ENCODE results near the gene XAGE1A. TPM values are rescaled to one million over a fixed set of nuclear protein-coding genes. Genes with fewer than 3 reads are reported as not detected.
"Not testable (repeated sequence)": the region's sequence is repeated elsewhere in the genome, so short reads cannot be mapped to it uniquely, and the experiment has no call there.

Gene XAGE1A
- total RNA-seq, 1 experiment from 2014 or later, result not detected

- Histone ChIP-seq H3K4me1 (ENCODE audit: control insufficient read depth, insufficient read depth, low read length) (no peaks in the 10 kb centered on the region), H3K36me3 (ENCODE audit: control insufficient read depth, insufficient read depth, low read length) (no peaks in the 10 kb centered on the region), H3K4me3 (ENCODE audit: low read depth in 2 of 2, low read length in 2 of 2) (no peak overlapping the region), H3K27me3 (ENCODE audit: control insufficient read depth, insufficient read depth, low read length) (no peaks in the 10 kb centered on the region), H3K9me3 (ENCODE audit: control insufficient read depth, insufficient read depth, low read depth, low read length) (no peaks in the 10 kb centered on the region), H3K27ac (ENCODE audit: low read length) (no peak overlapping the region)
- CTCF ChIA-PET, result no interaction called here
- TF ChIP-seq CTCF (IDR thresholded peaks at IDR 0.05) (no peak), TCF7L2 (IDR thresholded peaks at IDR 0.05; ENCODE audit: low read depth, low read length) (no peak), SIN3A (IDR thresholded peaks at IDR 0.05; ENCODE audit: borderline replicate concordance, insufficient read depth, low read depth, low read length) (no peak), POLR2AphosphoS5 (IDR thresholded peaks at IDR 0.05; ENCODE audit: low read depth, low read length) (no peak)
- TF ChIP-seq, protein P1, sequence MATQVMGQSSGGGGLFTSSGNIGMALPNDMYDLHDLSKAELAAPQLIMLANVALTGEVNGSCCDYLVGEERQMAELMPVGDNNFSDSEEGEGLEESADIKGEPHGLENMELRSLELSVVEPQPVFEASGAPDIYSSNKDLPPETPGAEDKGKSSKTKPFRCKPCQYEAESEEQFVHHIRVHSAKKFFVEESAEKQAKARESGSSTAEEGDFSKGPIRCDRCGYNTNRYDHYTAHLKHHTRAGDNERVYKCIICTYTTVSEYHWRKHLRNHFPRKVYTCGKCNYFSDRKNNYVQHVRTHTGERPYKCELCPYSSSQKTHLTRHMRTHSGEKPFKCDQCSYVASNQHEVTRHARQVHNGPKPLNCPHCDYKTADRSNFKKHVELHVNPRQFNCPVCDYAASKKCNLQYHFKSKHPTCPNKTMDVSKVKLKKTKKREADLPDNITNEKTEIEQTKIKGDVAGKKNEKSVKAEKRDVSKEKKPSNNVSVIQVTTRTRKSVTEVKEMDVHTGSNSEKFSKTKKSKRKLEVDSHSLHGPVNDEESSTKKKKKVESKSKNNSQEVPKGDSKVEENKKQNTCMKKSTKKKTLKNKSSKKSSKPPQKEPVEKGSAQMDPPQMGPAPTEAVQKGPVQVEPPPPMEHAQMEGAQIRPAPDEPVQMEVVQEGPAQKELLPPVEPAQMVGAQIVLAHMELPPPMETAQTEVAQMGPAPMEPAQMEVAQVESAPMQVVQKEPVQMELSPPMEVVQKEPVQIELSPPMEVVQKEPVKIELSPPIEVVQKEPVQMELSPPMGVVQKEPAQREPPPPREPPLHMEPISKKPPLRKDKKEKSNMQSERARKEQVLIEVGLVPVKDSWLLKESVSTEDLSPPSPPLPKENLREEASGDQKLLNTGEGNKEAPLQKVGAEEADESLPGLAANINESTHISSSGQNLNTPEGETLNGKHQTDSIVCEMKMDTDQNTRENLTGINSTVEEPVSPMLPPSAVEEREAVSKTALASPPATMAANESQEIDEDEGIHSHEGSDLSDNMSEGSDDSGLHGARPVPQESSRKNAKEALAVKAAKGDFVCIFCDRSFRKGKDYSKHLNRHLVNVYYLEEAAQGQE (IDR thresholded peaks at IDR 0.05; ENCODE audit: insufficient read depth in 1 of 2, low read depth in 2 of 2, low read length in 1 of 2), result no peak
- no TSS peak for BruUV-seq (replicated peaks)
- ATAC-seq (no peak), DNase-seq (ENCODE audit: low read depth, low spot score) (no peak)
- in situ Hi-C loops (cut with HindIII; ENCODE audit: low pct_unique_long_range_greater_than_20kb, low sequenced_read_pairs) (no loop called here), intact Hi-C loops (cut with micrococcal nuclease; ENCODE audit: unreplicated experiment) (no loop called here)
- POLR2A ChIA-PET, result no interaction called here
These were observed 14.3 kb downstream of the XAGE1A start for GRCh38 chrX:52509916-52510315.

GRCh38 chrX:52511126-52511525, 15.5 kb downstream of the XAGE1A start:
- intact Hi-C loops (cut with micrococcal nuclease; ENCODE audit: unreplicated experiment); H3K27me3 ChIP-seq (ENCODE audit: control insufficient read depth, insufficient read depth, low read length); POLR2A ChIA-PET; H3K27ac ChIP-seq (ENCODE audit: low read length); H3K9me3 ChIP-seq (ENCODE audit: control insufficient read depth, insufficient read depth, low read depth, low read length); DNase-seq (ENCODE audit: low read depth, low spot score); H3K4me3 ChIP-seq (ENCODE audit: low read depth in 2 of 2, low read length in 2 of 2); H3K4me1 ChIP-seq (ENCODE audit: control insufficient read depth, insufficient read depth, low read length); H3K36me3 ChIP-seq (ENCODE audit: control insufficient read depth, insufficient read depth, low read length); ATAC-seq; BruUV-seq (replicated peaks); in situ Hi-C loops (cut with HindIII; ENCODE audit: low pct_unique_long_range_greater_than_20kb, low sequenced_read_pairs); CTCF ChIA-PET: not testable (repeated sequence)

DNA sequence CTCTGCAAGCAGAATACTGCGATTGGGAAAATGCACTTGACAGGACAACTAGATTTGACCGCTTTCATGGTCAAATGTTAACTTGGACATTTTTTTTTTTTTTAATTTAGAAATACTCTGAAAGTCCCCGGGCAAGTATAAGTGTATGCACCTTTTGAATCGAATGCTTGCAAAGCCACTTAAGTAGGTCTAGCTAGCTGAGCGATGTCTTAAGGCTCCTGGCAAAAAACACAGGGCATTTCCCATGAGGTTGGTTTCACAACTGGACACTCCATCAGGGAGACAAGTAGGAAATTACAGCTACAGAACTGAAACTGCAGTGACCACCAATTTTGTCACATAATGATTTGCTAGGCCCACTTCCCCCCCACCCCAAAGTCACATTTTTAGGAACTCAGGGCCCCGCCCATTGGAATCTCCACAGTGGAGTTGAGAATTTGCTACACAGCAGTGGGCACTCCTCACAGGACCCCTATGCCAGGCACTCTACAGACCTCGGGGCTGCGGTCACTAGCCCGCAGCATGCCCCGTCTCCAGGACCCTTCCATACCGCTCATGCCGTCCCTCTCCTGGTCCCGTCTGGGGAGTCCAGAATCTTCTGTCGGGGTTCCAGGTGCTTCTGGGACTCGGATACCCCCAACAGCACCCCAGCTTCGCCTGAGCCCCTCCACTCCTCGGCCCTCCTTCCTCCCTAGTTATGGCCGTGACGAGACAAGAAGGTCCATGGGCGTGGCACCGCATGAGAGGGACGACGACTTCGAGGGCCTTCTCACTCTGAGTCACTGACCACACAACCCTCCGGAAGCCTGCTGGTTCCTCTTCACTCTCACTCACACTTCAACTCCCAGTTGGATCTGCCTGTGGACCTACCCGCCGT, 20.7 kb downstream of the XAGE1A start:
- intact Hi-C loops (cut with micrococcal nuclease; ENCODE audit: unreplicated experiment); H3K27me3 ChIP-seq (ENCODE audit: control insufficient read depth, insufficient read depth, low read length); H3K27ac ChIP-seq (ENCODE audit: low read length); H3K36me3 ChIP-seq (ENCODE audit: control insufficient read depth, insufficient read depth, low read length); ATAC-seq; DNase-seq (ENCODE audit: low read depth, low spot score); CTCF ChIA-PET; BruUV-seq (replicated peaks); H3K4me3 ChIP-seq (ENCODE audit: low read depth in 2 of 2, low read length in 2 of 2); POLR2A ChIA-PET; H3K4me1 ChIP-seq (ENCODE audit: control insufficient read depth, insufficient read depth, low read length); H3K9me3 ChIP-seq (ENCODE audit: control insufficient read depth, insufficient read depth, low read depth, low read length); in situ Hi-C loops (cut with HindIII; ENCODE audit: low pct_unique_long_range_greater_than_20kb, low sequenced_read_pairs): not testable (repeated sequence)

DNA sequence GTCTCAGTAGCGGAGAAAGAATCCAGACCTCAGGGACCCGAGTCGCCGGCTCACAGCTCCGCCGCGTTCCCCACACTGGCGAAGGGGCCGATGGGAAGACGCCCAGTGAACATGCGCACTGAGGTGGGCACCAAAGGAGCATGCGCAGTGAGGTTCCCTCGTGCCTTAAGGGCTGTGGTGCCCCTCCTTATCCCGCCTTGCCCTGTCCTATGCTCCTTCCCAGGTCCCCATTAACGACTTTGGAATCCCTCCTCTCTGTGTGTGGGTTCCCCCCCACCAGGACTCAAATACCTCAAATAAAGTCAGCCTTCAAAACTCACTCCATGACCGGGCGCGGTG, 21.3 kb downstream of the XAGE1A start, which contains the start of gene XAGE1B:
XAGE1B (minus strand) TSS at position 77 of the 339 bp plus-strand sequence. CDS start 1,536 bp downstream, outside the sequence.
- ATAC-seq; CTCF ChIA-PET; H3K27ac ChIP-seq (ENCODE audit: low read length); DNase-seq (ENCODE audit: low read depth, low spot score); BruUV-seq (replicated peaks); POLR2A ChIA-PET; H3K27me3 ChIP-seq (ENCODE audit: control insufficient read depth, insufficient read depth, low read length); H3K36me3 ChIP-seq (ENCODE audit: control insufficient read depth, insufficient read depth, low read length); intact Hi-C loops (cut with micrococcal nuclease; ENCODE audit: unreplicated experiment); in situ Hi-C loops (cut with HindIII; ENCODE audit: low pct_unique_long_range_greater_than_20kb, low sequenced_read_pairs); H3K4me1 ChIP-seq (ENCODE audit: control insufficient read depth, insufficient read depth, low read length); H3K4me3 ChIP-seq (ENCODE audit: low read depth in 2 of 2, low read length in 2 of 2); H3K9me3 ChIP-seq (ENCODE audit: control insufficient read depth, insufficient read depth, low read depth, low read length): not testable (repeated sequence)

DNA sequence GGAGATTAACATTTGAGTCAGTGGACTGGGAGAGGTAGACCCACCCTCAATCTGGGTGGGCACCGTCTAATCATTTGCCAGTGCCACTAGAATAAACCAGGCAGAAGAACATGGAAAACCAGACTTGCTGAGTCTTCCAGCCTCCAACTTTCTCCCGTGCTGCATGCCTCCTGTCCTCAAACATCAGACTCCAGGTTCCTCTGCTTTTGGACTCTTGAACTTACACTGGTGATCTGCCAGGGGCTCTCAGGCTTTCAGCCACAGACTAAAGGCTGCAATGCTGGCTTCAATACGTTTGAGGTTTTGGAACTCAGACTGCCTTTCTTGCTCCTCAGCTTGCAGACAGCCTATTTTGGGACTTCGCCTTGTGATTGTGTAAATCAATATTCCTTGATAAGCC, 45.4 kb downstream of the XAGE1A start:
- H3K9me3 ChIP-seq (ENCODE audit: control insufficient read depth, insufficient read depth, low read depth, low read length); CTCF ChIA-PET; intact Hi-C loops (cut with micrococcal nuclease; ENCODE audit: unreplicated experiment); DNase-seq (ENCODE audit: low read depth, low spot score); H3K4me3 ChIP-seq (ENCODE audit: low read depth in 2 of 2, low read length in 2 of 2); ATAC-seq; H3K27ac ChIP-seq (ENCODE audit: low read length); H3K36me3 ChIP-seq (ENCODE audit: control insufficient read depth, insufficient read depth, low read length); H3K27me3 ChIP-seq (ENCODE audit: control insufficient read depth, insufficient read depth, low read length); in situ Hi-C loops (cut with HindIII; ENCODE audit: low pct_unique_long_range_greater_than_20kb, low sequenced_read_pairs); H3K4me1 ChIP-seq (ENCODE audit: control insufficient read depth, insufficient read depth, low read length); BruUV-seq (replicated peaks); POLR2A ChIA-PET: not testable (repeated sequence)
